Measurements from ENCODE around the gene H1-8.

Gene H1-8

DNA sequence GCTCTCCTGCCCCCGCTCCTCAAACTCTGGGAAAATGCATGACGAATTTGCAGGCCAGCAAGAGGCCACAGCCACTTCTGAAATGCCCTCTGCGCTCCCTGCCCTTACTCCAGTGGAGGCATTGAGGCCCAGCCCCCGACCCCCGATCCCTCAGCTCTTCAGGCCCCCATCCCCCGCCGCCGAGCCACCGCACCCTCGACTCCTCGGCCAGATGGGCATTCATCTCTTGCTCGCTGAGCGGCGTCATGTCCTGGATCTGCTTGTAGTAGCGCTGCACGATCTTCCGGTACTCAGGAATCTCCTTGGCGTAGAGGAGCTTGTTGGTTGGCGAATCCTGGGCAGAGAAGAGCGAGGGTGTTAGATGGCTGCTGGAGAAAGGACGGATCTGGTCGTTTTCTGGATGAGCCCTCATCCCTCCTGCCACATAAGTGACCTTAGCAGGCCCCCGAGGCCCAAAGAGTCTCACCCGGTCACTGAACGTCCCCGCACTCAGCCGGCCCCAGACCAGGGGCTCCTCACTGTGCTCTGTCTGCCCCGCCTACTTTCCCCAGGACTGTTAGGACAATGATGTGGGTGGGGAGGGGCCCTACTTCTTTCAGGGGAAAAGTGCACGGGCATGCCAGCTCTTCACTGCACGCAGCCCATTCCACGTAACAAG is 14.0 kb downstream of the H1-8 start:
- no peak for DNase-seq

DNA sequence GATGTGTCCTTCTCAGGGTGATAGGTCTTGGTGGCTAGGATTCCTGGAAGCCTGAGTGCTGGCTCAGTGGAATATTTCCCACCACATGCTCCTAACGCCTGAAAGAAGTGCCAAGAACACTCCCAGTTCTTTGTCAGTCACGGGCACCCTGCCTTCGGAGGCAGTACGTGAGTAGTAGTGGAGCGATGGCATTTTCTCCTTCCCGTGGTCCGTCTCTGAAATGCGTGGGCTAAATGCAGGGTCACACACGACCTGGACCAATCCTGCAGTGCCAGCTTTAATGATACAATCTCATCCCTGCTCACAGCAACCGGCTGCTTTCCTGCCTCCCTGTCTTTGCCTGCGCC is 14.5 kb downstream of the H1-8 start:
- DNase-seq = no peak

DNA sequence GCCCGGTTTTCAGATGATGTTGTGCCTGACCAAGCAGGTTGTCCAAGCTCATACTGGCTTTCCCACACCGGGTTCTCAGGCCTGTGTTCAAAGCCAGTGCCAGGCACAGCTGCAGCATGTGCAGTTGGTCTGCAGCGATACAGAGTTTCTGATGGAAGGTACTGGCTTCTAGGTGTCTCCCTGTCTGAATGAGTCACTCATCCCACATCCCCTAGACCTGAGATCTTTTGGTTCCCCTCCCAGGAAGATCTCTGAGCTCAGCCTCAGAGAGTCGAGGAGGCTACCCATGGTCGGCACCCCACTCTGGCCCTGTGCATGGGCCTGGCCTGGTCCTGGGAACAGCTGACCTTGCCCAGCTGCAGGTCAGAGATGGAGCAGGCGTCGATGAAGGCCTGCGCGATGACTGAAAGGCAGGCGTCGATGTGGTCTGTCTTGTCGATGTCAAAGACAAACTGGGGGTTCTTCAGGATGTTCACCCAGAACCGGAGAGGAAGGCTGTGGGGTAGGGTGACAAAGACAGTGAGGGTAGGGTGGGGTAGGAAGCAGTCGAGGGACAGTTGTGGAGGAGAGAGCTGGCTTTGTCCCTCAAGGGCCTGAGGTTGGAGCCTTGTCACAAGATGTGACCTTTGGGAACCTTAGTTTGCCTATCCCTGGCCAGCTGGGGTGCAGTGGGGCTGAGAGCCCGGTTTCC is 15.3 kb downstream of the H1-8 start:
- no peak for DNase-seq

DNA sequence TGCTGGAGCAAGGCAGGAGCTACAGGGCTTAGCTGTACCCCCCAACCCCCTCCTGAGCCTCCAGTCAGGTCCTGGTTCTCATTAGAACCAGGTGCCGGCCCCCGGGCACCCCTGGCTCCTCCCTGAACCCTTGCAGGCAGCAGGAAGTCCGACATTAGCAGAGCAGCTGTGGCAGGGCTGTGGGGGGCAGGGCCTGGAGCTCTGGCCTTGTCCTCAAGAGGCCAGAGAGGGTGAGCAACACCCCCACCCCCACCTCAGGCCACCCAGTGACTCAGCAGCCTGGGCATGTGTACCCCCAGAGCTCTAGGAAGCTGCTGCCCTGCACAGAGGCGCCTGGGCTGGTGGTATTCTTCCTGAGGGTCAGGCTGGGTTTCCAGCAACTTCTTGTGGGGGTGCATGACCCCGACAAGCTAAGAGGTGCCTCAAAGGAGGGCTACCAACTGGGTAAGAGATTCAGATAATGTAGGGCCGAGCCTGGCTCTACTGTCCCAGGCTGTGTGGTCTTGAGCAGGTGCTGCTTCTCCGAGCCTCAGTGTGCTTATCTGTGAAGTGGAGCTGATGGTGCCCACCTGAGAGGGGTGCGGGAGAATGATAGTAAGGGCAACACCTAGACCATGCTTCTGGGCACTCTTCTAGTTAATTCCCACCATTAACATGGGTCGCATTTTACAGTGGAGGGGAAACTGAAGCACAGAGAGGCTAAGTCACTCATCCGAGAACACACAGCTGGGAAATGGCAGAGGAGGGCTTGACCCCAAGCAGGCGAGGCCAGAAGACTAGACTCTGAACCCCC is 16.0 kb downstream of the H1-8 start:
- DNase-seq = no peak

DNA sequence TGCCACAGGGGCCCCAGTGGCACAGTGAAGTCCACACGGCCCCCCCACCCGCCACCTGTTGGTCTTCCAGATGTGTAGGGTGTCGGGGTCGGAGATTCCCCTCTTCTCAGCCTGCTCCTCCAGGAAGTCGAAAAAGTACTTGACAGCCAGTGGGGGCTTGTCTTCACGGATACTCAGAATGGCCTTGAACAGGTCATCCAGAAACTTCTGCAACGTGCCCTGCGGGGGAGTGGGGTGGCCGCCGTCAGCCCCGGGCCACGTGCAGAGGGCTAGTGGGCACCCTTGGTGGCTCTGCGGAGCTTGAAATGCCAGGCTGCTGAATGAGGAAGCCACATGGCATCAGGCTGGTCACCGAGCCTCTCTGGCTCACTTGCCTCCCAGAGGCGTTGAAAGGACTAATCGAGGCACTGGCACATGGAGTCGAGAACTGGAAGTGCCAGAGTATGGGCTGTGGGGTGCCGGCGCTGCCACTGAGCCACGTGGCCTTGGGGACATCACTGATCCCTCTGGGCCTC is 16.6 kb downstream of the H1-8 start:
- no peak for DNase-seq

DNA sequence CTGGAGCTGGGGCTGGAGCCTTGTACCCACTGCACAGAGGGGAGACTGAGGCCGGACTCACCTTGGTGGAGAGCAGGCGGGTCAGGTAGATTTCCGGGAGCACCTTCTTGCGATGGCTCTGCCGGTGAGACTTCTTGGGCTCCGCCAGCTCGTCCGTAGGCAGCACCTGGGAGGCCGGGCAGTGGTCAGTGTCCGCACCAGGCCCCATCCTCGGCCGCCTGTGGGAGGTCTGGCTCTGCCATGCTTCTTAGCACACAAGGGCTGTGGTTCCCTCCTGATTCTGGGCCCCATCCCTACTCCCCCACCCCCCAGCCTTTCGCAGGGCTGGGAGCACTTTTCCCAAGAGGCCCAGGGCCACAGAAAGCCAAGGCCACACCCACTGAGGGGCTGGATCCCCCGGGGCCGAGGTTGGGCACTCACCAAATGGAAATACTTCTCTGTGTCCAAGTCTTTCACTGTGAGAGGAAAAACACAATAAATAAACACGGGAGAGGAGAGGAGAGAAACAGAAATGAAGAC is 17.4 kb downstream of the H1-8 start:
- DNase-seq = no peak

DNA sequence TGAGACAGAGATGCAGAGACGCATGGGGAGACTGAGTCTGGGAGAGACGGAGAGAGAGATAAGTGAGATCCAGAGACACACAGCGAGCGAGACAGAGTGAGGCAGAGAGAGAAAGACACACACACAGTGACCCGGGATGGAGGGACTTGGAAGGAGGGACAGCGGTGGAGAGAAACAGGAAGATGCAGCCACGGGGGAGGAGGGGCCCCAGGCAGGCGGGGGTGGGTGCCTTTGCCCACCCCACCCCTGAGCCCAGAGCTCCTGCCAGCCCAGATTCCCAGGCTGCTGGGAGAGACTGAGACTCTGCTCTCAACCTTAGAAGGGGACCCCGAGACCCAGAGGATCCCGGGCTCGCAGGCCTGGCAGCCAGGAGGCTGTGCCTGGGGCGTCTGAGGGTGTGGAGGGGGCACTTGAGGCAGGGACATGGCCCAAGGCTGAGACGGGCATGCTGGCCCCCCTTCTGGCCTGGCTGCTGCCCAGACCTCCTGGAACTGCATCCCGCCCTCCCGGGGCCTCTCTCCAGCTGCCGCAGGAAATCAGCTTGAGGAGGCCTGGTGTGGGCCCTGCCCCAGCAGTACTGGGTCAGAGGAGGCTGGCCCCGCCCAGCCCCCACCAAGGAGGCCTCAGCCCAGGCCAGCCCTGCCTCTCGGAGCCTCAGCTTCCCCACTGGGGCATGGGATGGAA is 18.1 kb downstream of the H1-8 start:
- DNase-seq = no peak

DNA sequence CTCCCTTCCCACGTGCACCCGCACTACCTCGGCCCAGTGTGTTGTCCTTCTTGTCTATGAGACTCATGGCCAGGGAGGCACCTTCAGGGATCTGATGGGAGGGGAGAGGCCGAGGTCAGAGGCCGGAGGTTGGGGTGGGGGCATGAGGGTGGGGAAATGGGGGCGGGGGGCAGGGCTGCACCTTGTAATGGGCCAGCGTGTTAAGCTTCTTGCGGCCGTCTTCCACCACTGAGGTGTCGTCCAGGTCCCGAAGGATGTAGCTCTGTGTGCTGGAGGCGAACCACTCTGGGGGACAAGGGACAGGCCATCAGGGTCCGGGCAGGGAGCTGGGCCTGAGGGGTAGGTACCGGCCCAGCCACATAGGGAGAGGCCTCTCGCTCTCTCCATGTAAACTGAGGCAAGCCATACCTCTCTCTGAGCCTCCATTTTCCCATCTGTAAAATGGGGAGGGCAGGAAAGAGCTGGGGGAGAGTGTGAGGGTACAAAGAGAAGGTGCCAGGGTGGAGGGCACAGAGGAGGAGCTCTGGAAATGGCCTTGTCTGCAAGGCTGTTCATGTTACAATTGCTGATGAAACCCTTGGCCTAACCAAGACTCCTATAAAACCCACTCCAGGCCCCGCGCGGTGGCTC is 18.8 kb downstream of the H1-8 start:
- DNase-seq = no peak

DNA sequence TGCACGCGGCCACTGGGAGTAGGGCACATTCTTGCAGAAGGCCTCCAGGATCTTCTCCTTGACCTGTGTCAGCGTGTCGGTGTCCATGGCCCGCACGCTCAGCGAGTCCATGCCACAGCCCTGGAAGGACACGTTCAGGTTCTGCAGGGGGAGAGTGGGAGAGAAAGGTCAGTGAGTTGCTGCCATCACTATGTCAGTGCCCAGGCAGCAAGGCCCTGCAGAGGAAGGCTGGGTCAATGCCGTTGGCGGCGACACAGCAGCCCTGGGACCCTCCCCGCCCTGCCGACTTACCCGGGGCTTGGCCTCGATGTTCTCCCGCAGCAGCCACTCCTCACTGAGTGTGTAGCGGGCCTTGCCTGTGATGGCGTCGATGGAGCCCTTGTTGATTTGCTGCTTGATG is 19.8 kb downstream of the H1-8 start:
- DNase-seq = no peak

DNA sequence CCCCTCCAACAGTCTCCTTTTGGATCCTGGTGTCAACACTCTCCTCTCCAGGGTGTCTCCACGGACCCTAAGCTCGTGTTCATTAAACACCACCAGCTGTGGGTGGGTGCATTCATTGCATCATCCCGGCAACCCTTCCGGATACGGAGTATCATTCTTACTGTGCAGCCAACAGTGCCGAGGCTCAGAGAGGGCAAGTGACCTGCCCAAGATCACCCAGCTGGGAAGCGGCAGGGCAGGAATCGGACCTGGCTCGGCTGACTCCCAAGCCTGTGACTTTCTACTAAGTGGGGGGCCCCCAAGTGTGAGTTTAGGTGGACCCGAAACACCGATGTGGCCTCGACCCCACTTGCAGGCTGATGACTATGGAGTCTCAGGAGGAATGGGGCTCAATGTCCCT is 20.4 kb downstream of the H1-8 start:
- DNase-seq = no peak

DNA sequence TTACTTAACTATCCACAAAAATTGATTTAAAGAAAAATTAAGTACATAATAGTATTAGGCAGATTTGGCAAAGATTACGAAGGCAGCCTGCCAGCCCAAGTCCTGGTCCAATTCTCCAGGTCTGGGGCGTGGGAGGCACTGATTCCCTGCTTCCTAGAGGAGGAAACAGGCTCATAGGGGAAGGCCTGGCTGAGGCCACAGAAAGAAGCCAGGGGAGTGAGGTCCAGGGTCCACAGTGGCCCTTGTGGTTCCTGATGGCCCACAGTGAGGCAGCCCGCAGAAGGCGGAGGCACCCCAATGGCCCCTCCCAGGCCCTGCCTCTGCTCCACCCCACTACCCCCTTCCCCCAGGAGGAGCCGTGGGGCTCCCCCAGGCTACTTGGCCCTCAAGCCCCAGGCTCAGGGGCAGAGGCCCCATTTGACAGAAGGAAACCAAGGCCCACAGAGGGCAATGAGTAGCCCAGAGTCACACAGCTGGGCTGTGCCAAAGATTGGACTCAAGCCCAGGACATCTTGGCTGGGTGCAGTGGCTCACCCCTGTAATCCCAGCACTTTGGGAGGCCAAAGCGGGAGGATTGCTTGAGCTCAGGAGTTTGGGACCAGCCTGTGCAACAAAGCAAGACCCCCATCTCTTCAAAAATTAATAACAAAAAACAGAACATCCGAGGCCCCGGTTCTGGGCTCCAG is 21.0 kb downstream of the H1-8 start:
- DNase-seq = no peak

DNA sequence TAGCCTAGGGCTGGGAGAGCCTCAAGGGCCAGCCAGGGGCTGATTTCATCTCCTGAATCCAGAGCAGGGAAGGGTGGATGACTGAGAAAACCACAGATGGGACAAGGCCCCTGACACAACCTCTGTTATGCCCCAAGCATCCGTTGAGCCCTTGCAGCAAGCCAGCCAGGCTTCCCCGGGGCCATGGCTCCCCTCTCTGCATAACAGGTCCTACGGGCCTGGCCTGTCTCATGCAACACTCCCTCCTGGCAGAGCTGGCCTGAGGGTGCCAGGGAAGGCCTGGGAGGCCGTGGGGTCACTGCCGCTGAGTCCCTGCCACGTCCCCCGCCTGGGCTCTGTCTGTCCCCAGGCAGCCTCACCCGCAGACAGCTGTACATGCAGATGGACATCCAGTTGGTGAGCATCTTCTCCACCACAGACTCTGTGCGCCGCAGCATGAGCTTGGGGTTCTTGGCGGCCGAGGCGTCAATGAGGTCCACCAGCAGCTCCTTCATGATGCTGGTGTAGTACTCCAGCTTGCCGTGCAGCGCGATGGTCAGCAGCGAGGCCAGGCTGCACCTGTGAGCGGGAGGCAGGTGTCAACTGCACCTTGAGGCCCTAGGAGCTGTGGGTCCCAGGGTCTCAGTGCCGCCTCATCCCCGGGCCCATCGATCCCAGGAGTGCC is 22.1 kb downstream of the H1-8 start:
- DNase-seq = no peak

DNA sequence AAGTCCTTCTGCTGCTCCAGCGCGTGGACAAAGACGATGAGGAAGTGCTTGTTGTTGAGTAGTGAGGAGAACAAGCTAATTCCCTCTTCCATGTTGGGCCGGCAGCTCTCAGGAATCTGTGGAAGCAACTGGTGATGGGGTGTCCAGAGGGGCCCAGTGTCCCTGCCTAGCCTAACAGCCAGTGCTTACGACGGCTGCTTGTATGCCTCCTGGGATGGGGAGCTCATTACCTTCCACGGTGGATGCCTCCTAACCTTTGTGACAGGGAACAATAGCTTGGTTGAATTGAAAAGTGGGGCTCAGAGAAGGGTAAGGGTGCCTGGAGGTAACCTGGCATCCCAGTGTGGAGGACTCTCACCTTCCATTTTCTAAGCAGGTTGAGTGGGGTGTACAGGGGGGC is 22.9 kb downstream of the H1-8 start:
- DNase-seq = no peak

DNA sequence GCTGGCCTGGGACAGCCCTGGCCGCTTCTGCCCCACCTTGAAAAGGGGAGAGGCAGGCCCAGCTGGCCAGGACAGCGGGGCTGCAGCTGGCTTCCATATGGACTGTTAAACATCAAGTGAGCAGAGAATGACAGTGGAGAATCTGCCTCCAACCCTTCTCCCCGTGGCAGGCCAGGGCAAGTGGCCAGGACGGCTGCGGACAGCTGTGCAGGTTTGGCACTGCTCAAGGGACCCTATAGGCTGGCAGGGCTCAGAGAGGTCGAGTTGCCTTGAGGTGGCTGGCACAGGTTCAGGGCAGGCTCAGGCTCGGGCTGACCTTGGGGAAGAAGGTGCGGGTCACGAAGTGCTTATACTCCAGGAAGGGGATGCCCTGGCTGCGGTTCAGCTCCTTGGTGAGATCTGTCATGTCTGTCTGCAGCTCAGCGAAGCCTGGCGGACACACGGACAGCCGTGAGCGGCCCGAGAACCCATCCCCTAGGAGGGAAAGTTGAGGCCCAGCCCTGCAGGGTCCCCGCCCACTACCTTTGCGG is 24.3 kb downstream of the H1-8 start:
- DNase-seq = no peak

DNA sequence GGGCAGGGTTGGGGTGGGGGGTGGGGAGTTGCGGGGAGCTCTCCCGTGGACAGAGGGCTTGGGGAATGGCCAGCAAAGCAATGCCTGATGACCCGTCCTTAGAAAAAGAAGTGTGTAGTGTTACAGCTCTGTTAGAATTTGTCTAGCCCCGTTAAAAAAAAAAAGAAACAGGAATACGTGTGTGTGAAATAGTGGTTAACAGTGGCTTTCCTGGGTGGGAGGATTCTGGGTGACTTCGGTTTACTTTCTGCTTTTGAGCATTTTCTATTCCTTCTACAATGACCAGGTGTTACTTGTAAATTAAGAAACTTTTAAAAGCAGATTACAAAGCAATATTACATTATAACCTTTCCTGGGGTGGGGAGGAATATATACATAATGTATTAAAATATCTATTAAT is 25.0 kb downstream of the H1-8 start:
- DNase-seq = no peak

DNA sequence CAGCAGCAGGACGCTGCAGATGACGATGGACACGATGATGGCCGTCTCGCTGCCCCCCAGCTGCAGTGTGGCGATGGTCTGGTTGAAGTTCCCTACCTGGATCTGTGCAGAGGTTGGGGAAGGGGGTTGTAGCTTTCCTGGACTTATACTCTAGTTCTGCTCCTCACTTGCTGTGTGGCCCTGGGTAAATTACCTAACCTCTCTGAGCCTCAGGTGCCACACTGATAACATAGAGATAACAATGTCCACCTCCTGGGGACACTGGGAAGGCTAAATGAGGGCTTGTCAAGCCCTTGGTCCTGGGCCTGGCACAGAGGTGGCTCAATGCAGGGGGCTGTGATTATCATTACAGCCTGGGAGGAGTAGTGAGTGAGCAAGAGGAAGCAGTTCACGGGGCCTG is 26.9 kb downstream of the H1-8 start:
- DNase-seq = no peak

DNA sequence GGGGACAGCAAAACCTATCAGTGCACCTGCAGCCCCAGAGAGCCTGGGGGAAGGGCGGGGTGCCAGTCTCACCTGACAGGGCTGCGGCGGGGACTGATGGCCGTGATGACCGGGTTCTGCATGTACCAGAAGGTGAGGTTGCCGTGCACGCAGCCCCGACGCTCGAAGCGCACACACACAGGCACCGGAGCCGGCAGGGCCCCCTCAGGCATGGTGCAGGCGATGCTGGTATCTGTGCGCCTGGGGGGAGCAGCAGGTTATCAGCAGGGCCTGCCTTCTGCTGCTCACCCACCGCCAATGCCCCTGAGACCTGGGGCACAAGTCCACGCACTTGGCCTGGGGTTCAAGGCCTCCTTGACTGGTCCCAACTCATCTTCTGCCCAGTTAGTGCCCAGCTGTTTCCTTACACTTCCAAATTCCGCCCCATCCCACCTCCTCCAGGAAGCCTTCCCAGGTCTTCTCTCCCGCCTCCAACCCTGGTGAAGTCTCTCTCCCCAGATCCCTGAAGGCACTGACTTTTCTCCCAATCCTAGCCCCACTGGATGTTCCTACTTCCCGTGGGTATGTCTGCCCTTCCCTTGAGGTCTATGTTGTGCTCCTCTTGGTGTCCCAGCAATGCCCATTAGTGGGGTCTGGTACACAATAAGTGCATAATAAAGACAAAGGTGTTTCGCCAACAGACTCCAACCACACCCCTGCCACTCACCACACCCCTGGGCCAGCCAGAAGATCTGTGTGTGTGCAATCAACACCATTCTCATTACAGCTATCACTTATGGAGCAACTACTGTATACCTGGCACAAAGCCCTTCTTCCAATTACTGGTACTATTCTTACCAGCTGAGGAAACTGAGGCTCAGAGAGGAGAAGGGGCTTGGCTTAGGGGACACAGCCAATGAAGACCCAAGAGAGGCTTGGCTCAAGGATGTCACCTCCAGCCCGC is 28.9 kb downstream of the H1-8 start:
- no peak for DNase-seq

DNA sequence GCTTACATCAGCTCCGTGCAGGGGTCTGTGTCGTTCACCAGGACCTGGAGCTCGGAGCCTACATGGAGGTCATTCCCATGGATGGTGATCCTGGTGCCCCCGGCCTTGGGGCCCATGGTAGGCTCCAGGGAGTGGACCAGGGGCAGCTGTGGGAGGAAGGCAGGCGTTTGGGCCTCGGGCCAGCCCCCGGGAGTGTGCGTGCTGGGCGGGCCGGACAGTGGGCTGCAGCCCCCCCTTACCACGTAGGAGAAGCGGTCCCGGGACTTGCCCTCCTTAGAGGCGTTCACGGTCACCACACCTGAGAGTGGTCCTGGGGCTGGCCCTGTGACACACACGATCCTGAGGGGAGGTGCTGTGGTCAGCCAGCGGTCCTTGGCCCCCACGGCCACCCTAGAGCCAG is 29.6 kb downstream of the H1-8 start:
- DNase-seq = no peak

DNA sequence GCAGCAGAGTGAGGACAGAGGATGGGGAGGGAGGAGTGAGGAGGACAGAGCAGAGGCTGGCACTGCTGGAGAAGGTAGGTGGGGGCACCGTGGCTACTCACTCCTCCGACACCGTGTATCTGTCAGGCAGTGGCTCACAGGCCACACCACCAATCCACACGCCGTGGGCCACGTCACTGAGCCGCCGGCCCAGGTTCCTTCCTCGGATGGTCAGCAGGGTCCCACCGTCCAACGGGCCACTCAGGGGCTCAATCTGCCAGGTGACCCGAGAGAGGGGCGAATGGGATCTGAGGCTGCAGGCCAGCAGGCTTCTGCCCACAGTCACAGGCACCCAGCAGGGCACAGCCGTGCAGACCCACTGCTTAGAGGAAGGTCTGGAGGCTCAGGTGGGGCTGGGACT is 30.5 kb downstream of the H1-8 start:
- DNase-seq = no peak

DNA sequence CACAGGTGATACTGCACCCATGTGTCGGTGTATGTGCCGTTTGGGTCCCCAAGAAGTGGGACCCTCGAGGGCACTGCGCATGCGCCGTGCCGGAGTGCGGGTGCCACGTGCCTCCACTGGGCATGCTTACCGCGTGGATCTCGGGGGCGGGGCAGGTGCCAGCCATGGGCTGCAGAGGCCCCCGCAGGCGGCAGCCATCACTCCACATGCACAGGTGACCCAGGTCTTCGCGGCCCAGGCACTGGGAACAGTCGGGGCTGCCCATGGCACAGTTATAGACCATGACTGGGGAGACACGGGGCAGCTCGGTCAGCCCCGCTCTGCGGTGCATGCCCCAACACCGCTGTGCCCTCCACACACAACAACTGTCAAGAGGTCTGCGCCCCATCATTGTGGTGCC is 31.2 kb downstream of the H1-8 start:
- DNase-seq = no peak

Data from DMS79 treated with DMSO at 0.1 percent for 48 hours (cell line).